HG03439 (cell line): Measurements from ENCODE around the gene HTR3A.

Experiments used
- ATAC-seq: cut with Tn5 transposase; IDR thresholded peaks from one replicate; pipeline ENCODE4 v1.9.1; 2021; ENCODE audit warnings: mild to moderate bottlenecking, moderate library complexity; ENCODE audit not compliant: unreplicated experiment

HTR3A gene

GRCh38 chr11:114016986-114017385 lies 42.1 kb downstream of the HTR3A start:
- no peak for ATAC-seq

GRCh38 chr11:114017723-114018122 lies 42.8 kb downstream of the HTR3A start:
- ATAC-seq, result no peak

- no peak for ATAC-seq
These were observed 44.1 kb downstream of the HTR3A start for GRCh38 chr11:114019046-114019445.

- ATAC-seq, result no peak
These were observed 44.7 kb downstream of the HTR3A start for GRCh38 chr11:114019574-114019973.

- ATAC-seq, result no peak
These were observed 50.5 kb downstream of the HTR3A start for GRCh38 chr11:114025329-114025907.

GRCh38 chr11:114026355-114026754 lies 51.4 kb downstream of the HTR3A start:
- no peak for ATAC-seq

- ATAC-seq, result no peak
These were observed 52.5 kb downstream of the HTR3A start for GRCh38 chr11:114027391-114027790.

- ATAC-seq, result no peak
These were observed 53.0 kb downstream of the HTR3A start for GRCh38 chr11:114027926-114028325.

- ATAC-seq, result no peak
These were observed 56.5 kb downstream of the HTR3A start for GRCh38 chr11:114031246-114031966.

- no peak for ATAC-seq
These were observed 57.0 kb downstream of the HTR3A start for GRCh38 chr11:114031967-114032320.

GRCh38 chr11:114033066-114033465 lies 58.2 kb downstream of the HTR3A start:
- ATAC-seq, result no peak

- ATAC-seq, result no peak
These were observed 58.7 kb downstream of the HTR3A start for GRCh38 chr11:114033572-114033971.

- ATAC-seq, result no peak
These were observed 60.0 kb downstream of the HTR3A start for GRCh38 chr11:114034956-114035355.

GRCh38 chr11:114036147-114036811 lies 61.4 kb downstream of the HTR3A start:
- no peak for ATAC-seq

GRCh38 chr11:114036958-114037357 lies 62.0 kb downstream of the HTR3A start:
- no peak for ATAC-seq

- ATAC-seq, result no peak
These were observed 64.6 kb downstream of the HTR3A start for GRCh38 chr11:114039551-114039950.
